ENCODE data around the gene ZBTB14. TPM values are rescaled to one million over a fixed set of nuclear protein-coding genes. Genes with fewer than 3 reads are reported as not detected.

Gene ZBTB14
- total RNA-seq, 4 donors from 2014 or later = 9.0 to 47.2 (median 11.1) TPM

DNA sequence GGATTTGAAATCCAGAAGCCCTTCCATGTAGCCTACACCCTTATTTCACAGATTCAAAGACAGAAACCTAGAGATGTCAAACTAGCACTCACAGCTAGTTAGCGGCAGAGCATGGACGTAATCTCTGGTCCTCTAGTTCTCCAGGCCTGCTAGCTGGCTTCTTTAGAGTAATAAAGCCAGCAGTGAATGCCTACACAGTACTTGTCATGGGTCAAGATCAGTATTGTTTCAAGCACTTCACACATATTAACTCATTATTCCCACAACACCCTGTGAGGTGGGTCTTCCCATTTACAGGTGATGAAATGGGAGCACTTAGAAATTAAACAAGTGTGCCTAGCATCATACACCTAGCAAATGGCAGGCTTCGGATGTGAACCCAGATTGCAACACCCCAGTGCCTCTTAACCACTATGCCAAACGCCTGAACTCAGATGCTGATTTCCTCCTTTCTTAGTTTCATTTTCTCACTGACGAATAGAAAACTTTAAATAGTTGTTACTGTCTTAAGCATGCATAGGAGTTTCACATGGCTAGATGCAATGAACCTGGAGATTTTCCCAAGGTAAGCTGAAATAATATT, 14.5 kb upstream of the ZBTB14 start:
- WGBS, 2 donors (ENCODE audit: low coverage in 1 of 2) = 35 to 48% methylated on average over 5 of the region's 5 CpGs
- H3K4me1 ChIP-seq = peaks cover 0 to 11% (median 0%) of the 10 kb centered on the region in 4 donors
- intact Hi-C loops (cut with DNase I; ENCODE audit: low total_unique reads) = no loop called here
- in situ Hi-C loops (cut with MboI; ENCODE audit: low pct_ligation_motif_present in 1 of 4, low pct_unique_long_range_greater_than_20kb in 1 of 4, low sequenced_read_pairs in 3 of 4) = no loop called here
- H3K4me3 ChIP-seq = peak overlapping the region in 1 of 4 donors; percentile 25
- H3K9me3 ChIP-seq = no peaks in the 10 kb centered on the region
- no peaks in the 10 kb centered on the region for H3K27me3 ChIP-seq
- no peaks in the 10 kb centered on the region for H3K36me3 ChIP-seq
- H3K27ac ChIP-seq = no peak overlapping the region
- TF ChIP-seq, protein P1, sequence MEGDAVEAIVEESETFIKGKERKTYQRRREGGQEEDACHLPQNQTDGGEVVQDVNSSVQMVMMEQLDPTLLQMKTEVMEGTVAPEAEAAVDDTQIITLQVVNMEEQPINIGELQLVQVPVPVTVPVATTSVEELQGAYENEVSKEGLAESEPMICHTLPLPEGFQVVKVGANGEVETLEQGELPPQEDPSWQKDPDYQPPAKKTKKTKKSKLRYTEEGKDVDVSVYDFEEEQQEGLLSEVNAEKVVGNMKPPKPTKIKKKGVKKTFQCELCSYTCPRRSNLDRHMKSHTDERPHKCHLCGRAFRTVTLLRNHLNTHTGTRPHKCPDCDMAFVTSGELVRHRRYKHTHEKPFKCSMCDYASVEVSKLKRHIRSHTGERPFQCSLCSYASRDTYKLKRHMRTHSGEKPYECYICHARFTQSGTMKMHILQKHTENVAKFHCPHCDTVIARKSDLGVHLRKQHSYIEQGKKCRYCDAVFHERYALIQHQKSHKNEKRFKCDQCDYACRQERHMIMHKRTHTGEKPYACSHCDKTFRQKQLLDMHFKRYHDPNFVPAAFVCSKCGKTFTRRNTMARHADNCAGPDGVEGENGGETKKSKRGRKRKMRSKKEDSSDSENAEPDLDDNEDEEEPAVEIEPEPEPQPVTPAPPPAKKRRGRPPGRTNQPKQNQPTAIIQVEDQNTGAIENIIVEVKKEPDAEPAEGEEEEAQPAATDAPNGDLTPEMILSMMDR (IDR thresholded peaks at IDR 0.05) = no peak
- no peak for TF ChIP-seq POLR2A (IDR thresholded peaks at IDR 0.05)
- TF ChIP-seq EP300 (IDR thresholded peaks at IDR 0.05; ENCODE audit: low read depth) = no peak
- no peak for TF ChIP-seq POLR2AphosphoS5 (IDR thresholded peaks at IDR 0.05)
- DNase-seq = no peak

DNA sequence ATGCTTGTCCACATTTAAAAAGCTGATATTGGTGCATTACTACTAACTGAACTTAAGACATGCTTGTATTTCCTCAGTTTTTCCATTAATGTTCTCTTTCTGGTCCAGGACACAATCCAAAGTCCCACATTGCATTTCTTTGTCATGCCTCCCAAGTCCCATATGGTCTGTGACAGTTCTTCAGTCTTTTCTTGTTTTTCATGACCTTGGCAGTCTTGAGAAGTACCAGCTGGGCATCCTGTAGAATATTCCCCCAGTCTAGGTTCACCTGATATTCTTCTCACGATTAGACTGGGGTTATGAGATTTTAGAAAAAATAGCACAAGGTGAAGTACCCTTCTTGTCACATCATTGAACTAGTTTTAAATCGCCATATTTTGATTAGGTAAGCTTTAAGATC, 10.3 kb upstream of the ZBTB14 start:
- no peaks in the 10 kb centered on the region for H3K9me3 ChIP-seq
- H3K4me1 ChIP-seq = peaks cover 0 to 11% (median 0%) of the 10 kb centered on the region in 4 donors
- WGBS, 2 donors (ENCODE audit: low coverage in 1 of 2) = 91 to 92% methylated on average over 2 of the region's 2 CpGs
- TF ChIP-seq, protein P1 (IDR thresholded peaks at IDR 0.05) = no peak
- no peak for TF ChIP-seq POLR2AphosphoS5 (IDR thresholded peaks at IDR 0.05)
- no peak for TF ChIP-seq POLR2A (IDR thresholded peaks at IDR 0.05)
- no peak for TF ChIP-seq EP300 (IDR thresholded peaks at IDR 0.05; ENCODE audit: low read depth)
- peaks cover 16% of the 10 kb centered on the region for H3K27me3 ChIP-seq
- no peak overlapping the region for H3K4me3 ChIP-seq
- in situ Hi-C loops (cut with MboI; ENCODE audit: low pct_ligation_motif_present in 1 of 4, low pct_unique_long_range_greater_than_20kb in 1 of 4, low sequenced_read_pairs in 3 of 4) (no loop called here), intact Hi-C loops (cut with DNase I; ENCODE audit: low total_unique reads) (no loop called here)
- no peak overlapping the region for H3K27ac ChIP-seq
- DNase-seq = no peak
- no peaks in the 10 kb centered on the region for H3K36me3 ChIP-seq

DNA sequence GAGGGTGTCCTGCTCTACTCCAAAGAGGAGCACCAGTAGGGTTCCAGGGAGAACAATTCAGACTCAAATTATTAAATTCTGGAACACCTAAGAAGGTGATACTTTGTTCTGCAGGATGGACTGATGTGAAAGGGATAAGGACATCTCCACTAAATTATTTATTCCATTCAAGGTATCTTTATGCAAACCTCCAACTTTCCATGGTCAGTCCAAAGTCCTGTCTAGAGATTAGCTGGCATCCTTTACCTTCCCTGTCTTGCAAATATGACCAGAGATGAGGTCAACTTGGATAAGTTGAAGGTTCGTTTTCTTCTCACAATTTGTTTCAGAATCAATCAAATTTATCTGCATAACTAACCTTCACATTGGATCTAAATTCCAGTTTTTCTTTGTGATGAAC, 8.7 kb upstream of the ZBTB14 start:
- H3K4me1 ChIP-seq = no peaks in the 10 kb centered on the region
- TF ChIP-seq POLR2AphosphoS5 (IDR thresholded peaks at IDR 0.05) = no peak
- no peak for TF ChIP-seq POLR2A (IDR thresholded peaks at IDR 0.05)
- TF ChIP-seq EP300 (IDR thresholded peaks at IDR 0.05; ENCODE audit: low read depth) = no peak
- TF ChIP-seq, protein P1 (IDR thresholded peaks at IDR 0.05) = no peak
- H3K27ac ChIP-seq = no peak overlapping the region
- intact Hi-C loops (cut with DNase I; ENCODE audit: low total_unique reads) = no loop called here
- H3K27me3 ChIP-seq = peaks cover 24% of the 10 kb centered on the region
- H3K4me3 ChIP-seq = no peak overlapping the region
- DNase-seq = no peak
- 43 to 57% methylated on average over 1 of the region's 1 CpG for whole genome bisulfite sequencing, 2 donors (ENCODE audit: low coverage in 1 of 2)
- H3K36me3 ChIP-seq = no peaks in the 10 kb centered on the region
- no peaks in the 10 kb centered on the region for H3K9me3 ChIP-seq
- in situ Hi-C loops (cut with MboI; ENCODE audit: low pct_ligation_motif_present in 1 of 4, low pct_unique_long_range_greater_than_20kb in 1 of 4, low sequenced_read_pairs in 3 of 4) = no loop called here

DNA sequence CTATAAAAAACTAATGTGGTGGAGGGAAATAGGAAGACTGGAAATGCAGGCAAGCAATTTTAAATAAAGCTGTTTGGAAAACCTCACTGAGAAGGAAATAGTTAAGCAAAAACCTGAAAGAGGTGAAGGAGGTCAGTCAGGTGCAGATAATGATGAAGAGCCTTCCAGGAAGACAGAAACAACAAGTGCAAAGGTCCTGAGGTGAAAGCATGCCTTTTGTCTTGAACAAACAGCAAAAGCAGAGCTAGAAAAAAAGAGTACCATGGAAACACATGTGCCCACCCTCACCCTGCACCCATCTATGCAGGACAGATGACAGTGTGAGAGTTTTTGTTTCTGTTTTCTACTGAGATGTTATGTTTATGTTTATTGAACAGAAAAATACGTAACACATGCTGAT, 8.1 kb upstream of the ZBTB14 start:
- Histone ChIP-seq H3K4me1 (no peaks in the 10 kb centered on the region), H3K36me3 (no peaks in the 10 kb centered on the region), H3K4me3 (no peak overlapping the region), H3K27ac (no peak overlapping the region), H3K9me3 (no peaks in the 10 kb centered on the region), H3K27me3 (peaks cover 24% of the 10 kb centered on the region)
- 54 to 71% methylated on average over 1 of the region's 1 CpG for WGBS, 2 donors (ENCODE audit: low coverage in 1 of 2)
- intact Hi-C loops (cut with DNase I; ENCODE audit: low total_unique reads) (no loop called here), in situ Hi-C loops (cut with MboI; ENCODE audit: low pct_ligation_motif_present in 1 of 4, low pct_unique_long_range_greater_than_20kb in 1 of 4, low sequenced_read_pairs in 3 of 4) (no loop called here)
- TF ChIP-seq POLR2A (IDR thresholded peaks at IDR 0.05) (no peak), POLR2AphosphoS5 (IDR thresholded peaks at IDR 0.05) (no peak), EP300 (IDR thresholded peaks at IDR 0.05; ENCODE audit: low read depth) (no peak)
- TF ChIP-seq, protein P1 (IDR thresholded peaks at IDR 0.05) = no peak
- DNase-seq = no peak

Data from transverse colon (tissue), 4 donors.